Ascending aorta (tissue), 2 donors: ENCODE data around the gene SWAP70. TPM values are rescaled to one million over a fixed set of nuclear protein-coding genes. Genes with fewer than 3 reads are reported as not detected.
"Not testable (repeated sequence)": the region's sequence is repeated elsewhere in the genome, so short reads cannot be mapped to it uniquely, and the experiment has no call there.

ENCODE experiments used
- DNase-seq, 2 donors: peaks; one replicate each; pipeline ENCODE4 v3.0.0-alpha.2; 2019; ENCODE audit warnings: low spot score in 2 of 2
- H3K27ac ChIP-seq, 2 donors: fragments of 200-600 bp; sonication (generic); one replicate each; pipeline ENCODE4 v1.5.1; 2016 to 2017; ENCODE audit warnings: mild to moderate bottlenecking in 1 of 2
- H3K27me3 ChIP-seq: fragments of 200-600 bp; sonication (generic); one replicate; pipeline ENCODE4 v1.5.1; 2017
- H3K36me3 ChIP-seq, 2 donors: fragments of 200-600 bp; sonication (generic); one replicate each; pipeline ENCODE4 v1.5.1; 2016
- H3K4me1 ChIP-seq, 2 donors: fragments of 200-600 bp; sonication (generic); one replicate each; pipeline ENCODE4 v1.5.1; 2016 to 2017; ENCODE audit warnings: mild to moderate bottlenecking in 1 of 2
- H3K4me3 ChIP-seq, 2 donors: fragments of 200-600 bp; sonication (generic); one replicate each; pipeline ENCODE4 v1.5.1; 2016 to 2017; ENCODE audit warnings: mild to moderate bottlenecking in 1 of 2
- H3K9me3 ChIP-seq, 2 donors: fragments of 200-600 bp; sonication (generic); one replicate each; pipeline ENCODE4 v1.5.1; 2016
- CTCF ChIP-seq, 3 experiments: fragments of 200-600 bp in 2 of 3; fragments of 450-650 bp in 1 of 3; sonication (generic) in 2 of 3; IDR thresholded peaks; one replicate each; pipeline ENCODE4 v1.5.1; 2016 to 2019; ENCODE audit warnings: antibody characterized with exemption in 3 of 3, mild to moderate bottlenecking in 1 of 3, moderate library complexity in 1 of 3
- intact Hi-C: fragments of 100-400 bp; cut with DNase I; formaldehyde crosslinking; loops from one replicate; pipeline ENCODE4 v1.15.1; 2023
- total RNA-seq: library from RNA; depleted of rRNA; stranded (reverse); fragments of >200 nt; gene quantifications from one replicate; pipeline ENCODE4 v1.1.0, GENCODE V29; 2016

The SWAP70 gene
- total RNA-seq, 1 donor from 2014 or later: 40.1 TPM

DNA sequence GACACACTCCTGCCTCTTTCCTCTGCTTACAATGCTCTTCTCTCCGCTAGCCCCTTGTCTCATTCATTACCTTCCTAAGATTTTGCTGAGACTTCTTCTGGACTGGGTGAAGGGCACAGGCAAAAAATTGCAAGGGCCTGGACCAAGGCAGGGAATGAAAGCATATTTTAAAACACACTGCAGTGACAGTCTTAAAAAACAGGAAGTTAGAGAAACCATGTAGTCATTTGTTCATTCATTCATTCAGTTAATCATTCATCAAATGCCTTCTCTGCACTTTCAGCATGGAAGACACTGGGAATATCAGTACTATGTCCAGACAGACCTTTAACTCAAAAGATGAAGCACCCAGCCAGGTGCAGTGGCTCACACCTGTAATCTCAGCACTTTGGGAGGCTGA, 44.9 kb upstream of the SWAP70 start:
- H3K36me3 ChIP-seq: no peaks in the 10 kb centered on the region
- intact Hi-C loops: loop anchor here (10.0 kb wide), 1 partner anchor 356 kb away; no protein-coding TSS in a partner anchor
- no peaks in the 10 kb centered on the region for H3K27me3 ChIP-seq
- no peaks in the 10 kb centered on the region for H3K9me3 ChIP-seq
- no peak overlapping the region for H3K27ac ChIP-seq
- DNase-seq: no peak
- TF ChIP-seq CTCF (IDR thresholded peaks at IDR 0.05): no peak
- no peak overlapping the region for H3K4me3 ChIP-seq
- H3K4me1 ChIP-seq: peaks cover 0 to 13% of the 10 kb centered on the region in 2 donors

DNA sequence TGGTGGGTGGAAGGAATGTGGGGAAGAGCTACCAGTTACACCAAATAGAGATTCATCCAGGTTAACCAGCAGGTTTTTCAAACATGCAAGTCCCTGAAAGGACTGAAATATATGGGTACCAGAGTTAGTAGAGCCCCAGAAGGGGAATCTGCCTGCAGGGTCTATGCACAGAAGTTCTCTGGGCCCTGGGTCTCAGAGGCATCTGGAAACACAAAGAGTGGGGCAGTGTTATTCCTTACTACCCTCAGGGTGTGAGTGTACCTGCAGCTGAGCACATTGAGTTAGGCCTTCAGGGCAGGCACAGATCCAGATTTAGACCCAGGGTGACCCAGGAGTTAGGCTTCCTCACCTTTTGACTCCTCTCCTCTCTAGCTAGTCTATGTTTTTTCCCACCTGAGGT, 43.9 kb upstream of the SWAP70 start:
- Histone ChIP-seq H3K27ac (no peak overlapping the region), H3K4me1 (peaks cover 0 to 5% of the 10 kb centered on the region in 2 donors), H3K27me3 (no peaks in the 10 kb centered on the region), H3K9me3 (no peaks in the 10 kb centered on the region), H3K36me3 (no peaks in the 10 kb centered on the region), H3K4me3 (no peak overlapping the region)
- DNase-seq: no peak
- intact Hi-C loops: loop anchor here (10.0 kb wide), 1 partner anchor 355 kb away; no protein-coding TSS in a partner anchor
- TF ChIP-seq CTCF (IDR thresholded peaks at IDR 0.05): no peak

DNA sequence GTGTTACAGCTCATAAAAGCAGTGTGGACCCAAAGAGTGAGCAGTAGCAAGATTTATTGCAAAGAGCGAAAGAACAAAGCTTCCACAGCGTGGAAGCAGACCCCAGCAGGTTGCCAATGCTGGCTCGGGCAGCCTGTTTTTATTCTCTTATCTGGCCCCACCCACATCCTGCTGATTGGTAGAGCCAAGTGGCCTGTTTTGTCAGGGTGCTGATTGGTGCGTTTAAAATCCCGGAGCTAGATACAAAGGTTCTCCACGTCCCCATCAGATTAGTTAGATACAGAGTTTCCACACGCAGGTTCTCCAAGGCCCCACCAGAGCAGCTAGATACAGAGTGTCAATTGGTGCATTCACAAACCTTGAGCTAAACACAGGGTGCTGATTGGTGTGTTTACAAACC, 41.5 kb upstream of the SWAP70 start:
- H3K27ac ChIP-seq, H3K4me3 ChIP-seq, H3K27me3 ChIP-seq, intact Hi-C loops, H3K9me3 ChIP-seq, H3K36me3 ChIP-seq, DNase-seq, H3K4me1 ChIP-seq: not testable (repeated sequence)

DNA sequence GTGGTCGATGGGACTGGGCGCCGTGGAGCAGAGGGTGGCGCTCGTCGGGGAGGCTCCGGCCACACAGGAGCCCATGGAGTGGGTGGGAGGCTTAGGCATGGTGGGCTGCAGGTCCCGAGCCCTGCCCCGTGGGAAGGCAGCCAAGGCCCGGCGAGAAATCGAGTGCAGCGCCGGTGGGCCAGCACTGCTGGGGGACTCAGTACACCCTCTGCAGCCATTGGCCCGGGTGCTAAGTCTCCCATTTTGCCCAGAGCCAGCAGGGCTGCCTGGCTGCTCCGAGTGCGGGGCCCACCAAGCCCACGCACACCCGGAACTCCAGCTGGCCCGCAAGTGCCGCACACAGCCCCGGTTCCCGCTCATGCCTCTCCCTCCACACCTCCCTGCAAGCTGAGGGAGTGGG, 40.8 kb upstream of the SWAP70 start:
- H3K27ac ChIP-seq, H3K9me3 ChIP-seq, H3K4me3 ChIP-seq, H3K36me3 ChIP-seq, intact Hi-C loops, H3K27me3 ChIP-seq, H3K4me1 ChIP-seq, DNase-seq: not testable (repeated sequence)

- Histone ChIP-seq H3K9me3 (no peaks in the 10 kb centered on the region), H3K4me3 (no peak overlapping the region), H3K4me1 (peaks cover 0 to 4% of the 10 kb centered on the region in 2 donors), H3K27me3 (no peaks in the 10 kb centered on the region), H3K36me3 (no peaks in the 10 kb centered on the region), H3K27ac (no peak overlapping the region)
- DNase-seq: no peak
- intact Hi-C loops: no loop called here
- no peak for TF ChIP-seq CTCF (IDR thresholded peaks at IDR 0.05)
Observed at GRCh38 chr11:9624448-9624847, 39.4 kb upstream of the SWAP70 start.

- no peaks in the 10 kb centered on the region for H3K27me3 ChIP-seq
- H3K4me3 ChIP-seq: no peak overlapping the region
- H3K36me3 ChIP-seq: no peaks in the 10 kb centered on the region
- peaks cover 0 to 4% of the 10 kb centered on the region in 2 donors for H3K4me1 ChIP-seq
- intact Hi-C loops: no loop called here
- DNase-seq: no peak
- no peak overlapping the region for H3K27ac ChIP-seq
- no peaks in the 10 kb centered on the region for H3K9me3 ChIP-seq
- no peak for TF ChIP-seq CTCF (IDR thresholded peaks at IDR 0.05)
Observed at GRCh38 chr11:9625162-9625561, 38.7 kb upstream of the SWAP70 start.

GRCh38 chr11:9625728-9626127, 38.1 kb upstream of the SWAP70 start:
- no peak overlapping the region for H3K27ac ChIP-seq

More at GRCh38 chr11:9625728-9626127, 38.1 kb upstream of the SWAP70 start:
- H3K27me3 ChIP-seq: no peaks in the 10 kb centered on the region
- no peaks in the 10 kb centered on the region for H3K9me3 ChIP-seq
- H3K4me1 ChIP-seq: peaks cover 0 to 4% of the 10 kb centered on the region in 2 donors
- H3K36me3 ChIP-seq: no peaks in the 10 kb centered on the region
- DNase-seq: no peak
- TF ChIP-seq CTCF (IDR thresholded peaks at IDR 0.05): no peak
- H3K4me3 ChIP-seq: no peak overlapping the region
- intact Hi-C loops: no loop called here
